ENCODE measurements around the gene COLEC12.

Gene COLEC12

DNA sequence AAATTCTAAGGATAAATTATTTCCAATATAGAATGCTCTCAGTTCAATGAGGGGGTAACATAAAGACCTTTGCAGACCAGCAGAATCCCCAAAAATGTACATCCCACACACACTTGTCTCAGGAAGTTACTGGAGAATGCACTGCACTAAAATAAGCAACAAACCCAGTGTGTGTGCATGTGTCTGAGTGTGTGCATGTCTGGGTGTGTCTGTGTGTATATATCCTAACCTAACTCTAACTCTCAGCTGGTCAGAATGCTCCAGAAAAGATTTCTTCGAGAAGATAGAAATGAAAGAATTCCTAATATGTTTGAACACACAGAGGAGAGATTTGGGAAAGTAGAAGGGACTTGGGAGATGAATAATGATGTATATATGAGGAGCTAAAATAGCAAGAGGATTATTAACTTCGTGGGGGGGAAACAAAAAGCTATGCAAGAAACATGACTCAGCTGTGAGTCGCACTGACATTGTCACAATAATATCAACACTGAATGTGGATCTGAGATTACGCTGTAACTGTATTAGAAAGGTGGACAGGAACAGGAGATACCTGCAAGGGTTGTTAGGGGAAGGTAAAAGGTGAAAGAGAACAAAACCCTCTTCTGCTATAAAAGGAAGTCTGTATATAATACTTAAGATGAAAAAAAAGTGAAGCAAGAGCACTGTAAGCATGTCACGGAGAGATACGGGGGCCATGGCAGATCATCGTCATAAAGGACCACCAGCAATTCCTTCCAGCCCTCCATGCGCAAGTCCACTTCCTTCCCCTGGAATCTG is 11.1 kb downstream of the COLEC12 start:
- no peak overlapping the region for H3K4me3 ChIP-seq
- TF ChIP-seq POLR2AphosphoS5 (IDR thresholded peaks at IDR 0.05; ENCODE audit: borderline replicate concordance, low read depth, low read length) (no peak), EZH2 (IDR thresholded peaks at IDR 0.05) (no peak), FOXP2 (optimal IDR thresholded peaks at IDR 0.05; ENCODE audit: control extremely low read depth, extremely low read length, insufficient read depth) (no peak)
- no peaks in the 10 kb centered on the region for H3K36me3 ChIP-seq (ENCODE audit: insufficient read depth, low read length)
- DNase-seq (ENCODE audit: low read depth, low spot score): no peak
- no peak overlapping the region for H3K27ac ChIP-seq
- no peaks in the 10 kb centered on the region for H3K9me3 ChIP-seq (ENCODE audit: low read depth, low read length)
- no peak overlapping the region for H3K9ac ChIP-seq (ENCODE audit: insufficient read length)

DNA sequence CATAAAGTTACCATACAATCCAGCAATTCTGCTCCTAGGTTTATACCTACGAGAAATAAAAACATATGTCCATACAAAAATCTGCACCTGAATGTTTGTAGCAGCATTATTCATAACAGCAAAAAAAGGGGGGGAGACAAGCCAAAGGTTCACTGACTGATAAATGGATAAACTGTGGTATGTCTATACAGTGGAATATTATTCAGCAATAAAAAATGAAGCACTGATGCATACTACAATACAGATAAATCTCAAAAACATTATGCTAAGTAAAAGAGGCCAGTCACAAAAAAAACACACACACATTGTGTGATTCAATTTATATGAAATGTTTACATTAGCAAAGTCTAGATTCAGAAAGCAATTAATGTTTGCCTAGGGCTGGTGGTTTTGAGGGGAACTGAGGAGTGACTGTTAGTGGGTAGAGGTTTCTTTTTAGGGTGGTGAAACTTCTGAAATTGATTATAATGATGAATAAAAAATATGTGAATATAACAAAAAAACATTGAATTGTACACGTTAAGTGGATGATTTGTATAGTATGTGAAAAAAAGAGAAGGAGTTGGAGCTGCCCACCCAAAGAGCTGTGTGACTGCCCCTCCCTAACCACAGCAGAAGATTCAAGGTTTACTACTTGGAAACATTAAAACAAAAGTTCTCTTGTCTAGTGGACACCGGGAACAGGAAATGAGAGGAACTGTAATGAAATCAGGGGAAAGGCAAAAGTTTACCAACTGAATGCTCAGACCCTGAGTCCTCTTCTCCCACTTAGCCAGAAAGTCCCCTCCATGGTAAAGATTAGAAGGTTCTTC is 13.4 kb downstream of the COLEC12 start:
- DNase-seq (ENCODE audit: low read depth, low spot score): no peak
- TF ChIP-seq POLR2AphosphoS5 (IDR thresholded peaks at IDR 0.05; ENCODE audit: borderline replicate concordance, low read depth, low read length): no peak
- TF ChIP-seq FOXP2 (optimal IDR thresholded peaks at IDR 0.05; ENCODE audit: control extremely low read depth, extremely low read length, insufficient read depth): no peak
- Histone ChIP-seq H3K9ac (ENCODE audit: insufficient read length) (no peak overlapping the region), H3K4me3 (no peak overlapping the region), H3K9me3 (ENCODE audit: low read depth, low read length) (no peaks in the 10 kb centered on the region), H3K27ac (no peak overlapping the region), H3K36me3 (ENCODE audit: insufficient read depth, low read length) (no peaks in the 10 kb centered on the region)

DNA sequence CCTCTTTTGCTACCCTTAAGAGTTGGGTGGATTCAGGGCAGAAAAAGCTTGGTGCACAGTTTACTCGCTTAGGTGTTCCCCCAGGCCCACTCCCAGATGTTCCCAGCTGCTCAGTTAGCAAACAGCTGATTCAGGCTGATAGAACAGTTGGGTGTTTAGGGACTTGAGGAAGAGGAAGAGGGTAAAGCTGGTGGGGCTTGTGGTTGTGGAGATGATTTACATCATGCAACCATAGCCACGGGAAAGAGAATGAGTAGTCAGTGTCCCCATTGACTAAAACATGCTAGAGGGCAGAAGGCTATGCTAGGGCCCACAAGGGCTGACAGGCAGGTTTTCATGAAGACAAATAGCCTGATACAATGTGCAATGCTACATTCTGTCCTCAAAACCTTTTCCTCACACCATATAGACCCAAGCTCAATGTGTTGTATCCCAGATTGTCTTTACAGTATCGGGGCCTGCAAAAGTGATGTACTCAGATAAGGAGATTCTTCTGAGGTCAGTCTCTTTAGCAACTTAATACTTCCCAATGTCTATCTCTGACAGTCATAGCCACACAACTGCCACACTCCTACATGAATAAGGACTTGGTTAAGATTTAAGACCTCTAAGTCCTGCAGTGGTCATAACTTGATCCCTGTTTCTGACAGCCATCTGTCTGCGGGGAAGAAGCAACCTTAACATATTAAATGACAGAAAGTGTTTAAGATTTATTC is 15.6 kb downstream of the COLEC12 start:
- H3K27ac ChIP-seq: no peak overlapping the region

DNA sequence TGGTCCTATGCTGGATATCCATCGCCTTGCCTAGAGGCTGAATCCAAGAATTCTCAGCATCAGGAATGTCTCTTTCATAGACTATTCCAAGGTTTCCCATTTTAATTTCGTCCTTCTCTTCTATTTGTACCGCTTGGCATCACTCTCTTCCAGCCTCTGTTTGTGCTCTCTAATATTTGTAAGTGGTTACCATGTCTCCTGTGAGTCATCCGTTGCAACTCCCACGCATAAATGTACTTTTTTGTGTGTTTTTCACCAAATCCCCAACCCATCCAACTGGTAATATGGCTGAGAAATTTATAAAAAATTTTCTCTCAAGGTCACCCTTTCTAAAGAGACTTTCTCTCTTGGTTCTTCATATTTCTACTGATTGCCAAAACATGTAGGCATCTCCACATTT is 21.8 kb downstream of the COLEC12 start:
- no peak for DNase-seq (ENCODE audit: low read depth, low spot score)
- Histone ChIP-seq H3K4me3 (no peak overlapping the region), H3K36me3 (ENCODE audit: insufficient read depth, low read length) (no peaks in the 10 kb centered on the region), H3K27ac (no peak overlapping the region), H3K9me3 (ENCODE audit: low read depth, low read length) (no peaks in the 10 kb centered on the region), H3K9ac (ENCODE audit: insufficient read length) (no peak overlapping the region)
- TF ChIP-seq FOXP2 (optimal IDR thresholded peaks at IDR 0.05; ENCODE audit: control extremely low read depth, extremely low read length, insufficient read depth) (no peak), EZH2 (IDR thresholded peaks at IDR 0.05) (no peak), POLR2AphosphoS5 (IDR thresholded peaks at IDR 0.05; ENCODE audit: borderline replicate concordance, low read depth, low read length) (no peak)

More for the DNA sequence above, 15.6 kb downstream of the COLEC12 start:
- TF ChIP-seq FOXP2 (optimal IDR thresholded peaks at IDR 0.05; ENCODE audit: control extremely low read depth, extremely low read length, insufficient read depth) (no peak), EZH2 (IDR thresholded peaks at IDR 0.05) (no peak), POLR2AphosphoS5 (IDR thresholded peaks at IDR 0.05; ENCODE audit: borderline replicate concordance, low read depth, low read length) (no peak)
- no peaks in the 10 kb centered on the region for H3K36me3 ChIP-seq (ENCODE audit: insufficient read depth, low read length)
- H3K4me3 ChIP-seq: no peak overlapping the region
- H3K9me3 ChIP-seq (ENCODE audit: low read depth, low read length): no peaks in the 10 kb centered on the region
- H3K9ac ChIP-seq (ENCODE audit: insufficient read length): no peak overlapping the region
- DNase-seq (ENCODE audit: low read depth, low spot score): no peak

DNA sequence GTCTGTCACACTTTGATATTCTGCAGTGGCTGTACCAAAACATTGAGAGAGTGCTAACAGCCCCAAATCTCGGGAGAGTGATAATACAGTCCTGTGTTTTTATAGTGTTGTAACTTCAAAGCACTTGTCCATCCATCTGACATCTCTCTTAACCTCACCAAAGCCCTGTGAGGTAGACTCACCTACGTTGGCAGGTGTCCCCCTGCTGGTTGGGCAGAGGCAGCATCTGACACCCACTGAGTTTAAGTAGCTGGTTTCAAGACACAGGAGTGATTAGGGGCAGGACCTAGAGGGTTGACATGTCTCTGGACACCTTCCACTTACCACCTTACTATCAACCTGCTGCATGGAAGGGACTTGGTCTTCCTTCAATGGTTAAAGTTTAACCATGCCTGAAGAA is 22.9 kb downstream of the COLEC12 start:
- H3K9ac ChIP-seq (ENCODE audit: insufficient read length): no peak overlapping the region
- DNase-seq (ENCODE audit: low read depth, low spot score): no peak
- H3K4me3 ChIP-seq: no peak overlapping the region
- H3K27ac ChIP-seq: no peak overlapping the region
- H3K36me3 ChIP-seq (ENCODE audit: insufficient read depth, low read length): no peaks in the 10 kb centered on the region
- TF ChIP-seq FOXP2 (optimal IDR thresholded peaks at IDR 0.05; ENCODE audit: control extremely low read depth, extremely low read length, insufficient read depth) (no peak), POLR2AphosphoS5 (IDR thresholded peaks at IDR 0.05; ENCODE audit: borderline replicate concordance, low read depth, low read length) (no peak), EZH2 (IDR thresholded peaks at IDR 0.05) (no peak)
- H3K9me3 ChIP-seq (ENCODE audit: low read depth, low read length): no peaks in the 10 kb centered on the region

DNA sequence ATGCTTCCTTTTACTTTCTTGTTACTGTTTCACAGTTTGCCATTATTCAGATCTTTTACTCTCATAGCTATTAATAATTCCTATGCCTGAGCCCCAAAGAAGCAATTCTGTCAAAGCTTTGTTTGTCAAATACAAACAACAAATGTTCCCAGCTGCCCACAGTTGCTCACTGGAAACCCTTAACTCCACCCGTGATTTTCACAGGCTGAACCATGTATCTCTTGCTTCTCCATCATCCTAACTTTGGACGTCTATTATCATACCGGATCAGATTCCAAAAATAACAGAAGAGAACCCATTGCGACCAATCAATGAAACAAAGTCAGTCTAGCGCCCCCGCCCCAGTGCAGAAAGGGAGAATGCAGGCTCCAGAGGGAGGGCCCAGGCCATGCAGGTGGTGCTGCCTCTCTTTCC is 24.2 kb downstream of the COLEC12 start:
- TF ChIP-seq POLR2AphosphoS5 (IDR thresholded peaks at IDR 0.05; ENCODE audit: borderline replicate concordance, low read depth, low read length) (no peak), FOXP2 (optimal IDR thresholded peaks at IDR 0.05; ENCODE audit: control extremely low read depth, extremely low read length, insufficient read depth) (no peak), EZH2 (IDR thresholded peaks at IDR 0.05) (no peak)
- no peak overlapping the region for H3K4me3 ChIP-seq
- H3K9me3 ChIP-seq (ENCODE audit: low read depth, low read length): no peaks in the 10 kb centered on the region
- DNase-seq (ENCODE audit: low read depth, low spot score): no peak
- no peaks in the 10 kb centered on the region for H3K36me3 ChIP-seq (ENCODE audit: insufficient read depth, low read length)
- no peak overlapping the region for H3K9ac ChIP-seq (ENCODE audit: insufficient read length)
- H3K27ac ChIP-seq: no peak overlapping the region

DNA sequence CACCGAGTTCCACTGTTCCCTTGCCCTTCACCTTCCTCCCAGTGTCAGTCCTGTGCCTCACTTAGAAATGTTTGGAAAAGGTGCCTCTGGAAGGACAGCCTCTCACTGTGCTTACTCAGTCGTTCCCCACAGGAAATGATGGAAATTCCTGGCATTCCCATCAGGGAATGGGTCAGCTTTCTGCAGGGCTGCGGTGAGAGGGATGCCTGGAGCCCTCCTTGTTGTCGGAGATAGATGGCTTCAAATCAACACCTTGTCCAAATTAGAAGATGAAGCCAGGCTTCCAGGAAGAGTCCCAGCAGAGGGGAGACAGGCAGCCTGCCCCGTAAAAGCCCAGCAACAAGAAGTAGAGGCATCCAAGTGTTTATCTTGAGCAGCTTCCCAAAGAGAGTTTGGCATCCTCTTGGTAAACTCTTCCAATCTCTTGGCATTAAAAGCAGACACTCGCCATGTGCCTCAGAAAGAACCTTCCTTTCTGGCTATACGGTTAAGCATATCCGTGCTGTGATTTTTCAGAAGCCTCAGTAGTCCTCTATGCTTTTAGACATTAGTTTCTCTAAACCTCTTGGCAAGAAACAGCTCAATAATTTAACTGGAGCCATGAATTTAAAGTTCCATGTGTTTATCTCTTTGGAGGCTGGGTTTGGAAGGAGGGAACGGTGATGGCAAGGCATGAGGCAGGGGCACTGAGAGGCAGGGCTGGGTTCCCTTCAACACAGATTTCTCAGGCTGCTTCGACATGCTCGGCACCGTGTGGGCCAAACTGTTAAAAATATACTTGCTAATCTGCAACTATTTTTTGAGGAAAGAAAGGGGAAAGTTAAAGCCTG is 25.1 kb downstream of the COLEC12 start:
- TF ChIP-seq POLR2AphosphoS5 (IDR thresholded peaks at IDR 0.05; ENCODE audit: borderline replicate concordance, low read depth, low read length) (no peak), FOXP2 (optimal IDR thresholded peaks at IDR 0.05; ENCODE audit: control extremely low read depth, extremely low read length, insufficient read depth) (no peak), EZH2 (IDR thresholded peaks at IDR 0.05) (no peak)
- DNase-seq (ENCODE audit: low read depth, low spot score): no peak
- Histone ChIP-seq H3K9ac (ENCODE audit: insufficient read length) (no peak overlapping the region), H3K36me3 (ENCODE audit: insufficient read depth, low read length) (no peaks in the 10 kb centered on the region), H3K9me3 (ENCODE audit: low read depth, low read length) (no peaks in the 10 kb centered on the region), H3K4me3 (no peak overlapping the region), H3K27ac (no peak overlapping the region)
